Loucy (cell line): Measurements from ENCODE around the gene LARP4B.

Source experiments
- EZH2phosphoT487 ChIP-seq: fragments of 200-600 bp; IDR thresholded peaks from 2 replicates; pipeline ENCODE4 v1.6.1; 2018; ENCODE audit warnings: antibody characterized with exemption, mild to moderate bottlenecking, moderate library complexity, borderline replicate concordance
- TF ChIP-seq, protein P1 (sequence below): fragments of 200-600 bp; sonication (generic); conservative IDR thresholded peaks from 2 replicates; pipeline ENCODE4 v1.5.1; 2014; ENCODE audit warnings: mild to moderate bottlenecking, antibody characterized with exemption, low read length

DNA sequence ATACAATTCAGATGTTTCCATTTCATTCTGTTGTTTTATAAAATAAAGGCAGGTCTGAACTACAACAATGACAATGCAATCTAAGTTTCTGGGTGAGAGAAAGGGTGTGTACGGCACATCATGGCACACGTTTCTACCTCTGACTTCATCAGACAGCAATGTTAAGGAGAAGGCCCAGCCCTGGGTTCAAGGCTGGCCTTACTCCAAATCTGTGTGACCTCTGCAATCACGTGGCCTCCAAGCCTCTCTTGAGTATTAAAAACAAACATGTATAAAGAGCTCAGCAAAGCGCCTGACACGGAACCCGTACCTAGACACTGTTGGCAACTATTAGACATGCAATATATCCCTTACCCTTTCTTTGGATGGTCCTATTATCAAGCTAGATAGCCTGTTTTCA lies 114.1 kb downstream of the LARP4B start:
- TF ChIP-seq, protein P1, sequence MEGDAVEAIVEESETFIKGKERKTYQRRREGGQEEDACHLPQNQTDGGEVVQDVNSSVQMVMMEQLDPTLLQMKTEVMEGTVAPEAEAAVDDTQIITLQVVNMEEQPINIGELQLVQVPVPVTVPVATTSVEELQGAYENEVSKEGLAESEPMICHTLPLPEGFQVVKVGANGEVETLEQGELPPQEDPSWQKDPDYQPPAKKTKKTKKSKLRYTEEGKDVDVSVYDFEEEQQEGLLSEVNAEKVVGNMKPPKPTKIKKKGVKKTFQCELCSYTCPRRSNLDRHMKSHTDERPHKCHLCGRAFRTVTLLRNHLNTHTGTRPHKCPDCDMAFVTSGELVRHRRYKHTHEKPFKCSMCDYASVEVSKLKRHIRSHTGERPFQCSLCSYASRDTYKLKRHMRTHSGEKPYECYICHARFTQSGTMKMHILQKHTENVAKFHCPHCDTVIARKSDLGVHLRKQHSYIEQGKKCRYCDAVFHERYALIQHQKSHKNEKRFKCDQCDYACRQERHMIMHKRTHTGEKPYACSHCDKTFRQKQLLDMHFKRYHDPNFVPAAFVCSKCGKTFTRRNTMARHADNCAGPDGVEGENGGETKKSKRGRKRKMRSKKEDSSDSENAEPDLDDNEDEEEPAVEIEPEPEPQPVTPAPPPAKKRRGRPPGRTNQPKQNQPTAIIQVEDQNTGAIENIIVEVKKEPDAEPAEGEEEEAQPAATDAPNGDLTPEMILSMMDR = no peak
- TF ChIP-seq EZH2phosphoT487 = no peak
